Activated CD4-positive, alpha-beta T cell treated with anti-CD3 and anti-CD28 coated beads, Interleukin-2, amount 10 ng/mL, durations not matched to agents 24 days and 14 days (primary cell): ENCODE measurements around the gene CRABP2. TPM values are rescaled to one million over a fixed set of nuclear protein-coding genes. Genes with fewer than 3 reads are reported as not detected.

ENCODE experiments used
- DNase-seq: peaks from one replicate; pipeline ENCODE4 v3.0.0; 2022
- H3K27ac Mint-ChIP-seq: one replicate; pipeline ENCODE4 v1.8.0; 2022; ENCODE audit warnings: mild to moderate bottlenecking, mixed read lengths
- H3K27me3 Mint-ChIP-seq: one replicate; pipeline ENCODE4 v1.8.0; 2022; ENCODE audit warnings: mixed read lengths
- H3K36me3 Mint-ChIP-seq: one replicate; pipeline ENCODE4 v1.8.0; 2022; ENCODE audit warnings: low read depth, mild to moderate bottlenecking, mixed read lengths
- H3K4me1 Mint-ChIP-seq: one replicate; pipeline ENCODE4 v1.8.0; 2021; ENCODE audit warnings: mixed read lengths
- H3K4me3 Mint-ChIP-seq: one replicate; pipeline ENCODE4 v1.8.0; 2022; ENCODE audit warnings: mild to moderate bottlenecking, moderate library complexity, mixed read lengths
- H3K9me3 Mint-ChIP-seq: one replicate; pipeline ENCODE4 v1.8.0; 2021; ENCODE audit warnings: mixed read lengths
- intact Hi-C: fragments of 100-400 bp; cut with micrococcal nuclease; formaldehyde crosslinking; loops from one replicate; pipeline ENCODE4 v1.15.1; 2023
- total RNA-seq: library from RNA; stranded (reverse); gene quantifications from 2 replicates; pipeline ENCODE4 v1.2.3, GENCODE V29; 2022

Gene CRABP2
- total RNA-seq, 1 donor from 2014 or later, result 1.4 TPM

GRCh38 chr1:156684227-156684782, 21.1 kb downstream of the CRABP2 start:
- intact Hi-C loops, result no loop called here
- no peaks in the 10 kb centered on the region for H3K36me3 Mint-ChIP-seq
- peaks cover 51% of the 10 kb centered on the region for H3K27me3 Mint-ChIP-seq
- DNase-seq, result peak; percentile 81
- H3K27ac Mint-ChIP-seq, result peak overlapping the region; percentile 50
- H3K4me3 Mint-ChIP-seq, result peak overlapping the region; percentile 34
- peaks cover 19% of the 10 kb centered on the region for H3K4me1 Mint-ChIP-seq
- H3K9me3 Mint-ChIP-seq, result no peaks in the 10 kb centered on the region

DNA sequence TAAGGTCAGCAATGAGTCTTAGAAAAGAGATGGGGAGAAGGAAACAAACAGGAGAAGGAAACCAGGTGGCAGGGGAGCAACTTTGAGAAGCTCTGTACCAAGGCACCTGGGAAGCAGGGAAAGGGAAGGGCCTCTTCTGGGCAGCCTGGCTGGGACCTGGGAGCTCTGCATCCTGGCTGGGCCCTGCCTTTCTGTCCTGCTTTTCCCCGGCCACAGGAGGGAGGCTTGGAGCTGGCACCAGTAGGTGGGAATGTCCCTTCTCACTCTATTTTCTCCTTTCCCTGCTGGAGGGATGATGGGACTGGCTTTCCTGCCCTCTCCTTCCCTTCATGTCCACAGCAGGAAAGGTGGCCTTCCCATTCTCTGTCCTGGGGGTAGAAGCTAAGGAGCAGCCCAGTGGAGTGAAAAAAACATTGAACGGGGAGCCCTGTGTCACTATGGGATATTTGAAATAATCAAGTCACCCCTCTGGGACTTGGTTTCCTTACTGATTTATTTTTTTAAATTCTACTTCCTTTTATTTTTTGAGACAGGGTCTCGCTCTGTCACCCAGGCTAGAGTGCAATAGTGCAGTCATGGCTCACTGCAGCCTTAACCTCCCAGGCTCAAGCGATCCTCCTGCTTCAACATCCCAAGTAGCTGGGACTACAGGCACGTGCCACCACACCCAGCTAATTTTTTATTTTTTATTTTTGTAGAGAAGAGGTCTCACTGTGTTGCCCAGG, 23.1 kb downstream of the CRABP2 start:
- no peaks in the 10 kb centered on the region for H3K36me3 Mint-ChIP-seq
- no peak overlapping the region for H3K4me3 Mint-ChIP-seq
- peaks cover 29% of the 10 kb centered on the region for H3K4me1 Mint-ChIP-seq
- peaks cover 58% of the 10 kb centered on the region for H3K27me3 Mint-ChIP-seq
- DNase-seq, result no peak
- no peak overlapping the region for H3K27ac Mint-ChIP-seq
- intact Hi-C loops, result no loop called here
- H3K9me3 Mint-ChIP-seq, result no peaks in the 10 kb centered on the region

GRCh38 chr1:156681196-156681960, 24.0 kb downstream of the CRABP2 start:
- intact Hi-C loops, result no loop called here
- H3K27ac Mint-ChIP-seq, result no peak overlapping the region
- DNase-seq, result no peak
- H3K4me3 Mint-ChIP-seq, result no peak overlapping the region
- H3K4me1 Mint-ChIP-seq, result peaks cover 31% of the 10 kb centered on the region
- no peaks in the 10 kb centered on the region for H3K9me3 Mint-ChIP-seq
- peaks cover 59% of the 10 kb centered on the region for H3K27me3 Mint-ChIP-seq
- H3K36me3 Mint-ChIP-seq, result no peaks in the 10 kb centered on the region

GRCh38 chr1:156680056-156680455, 25.3 kb downstream of the CRABP2 start:
- DNase-seq, result no peak
- no peak overlapping the region for H3K27ac Mint-ChIP-seq
- H3K36me3 Mint-ChIP-seq, result no peaks in the 10 kb centered on the region
- no peaks in the 10 kb centered on the region for H3K9me3 Mint-ChIP-seq
- peaks cover 68% of the 10 kb centered on the region for H3K27me3 Mint-ChIP-seq
- H3K4me1 Mint-ChIP-seq, result peaks cover 31% of the 10 kb centered on the region
- intact Hi-C loops, result no loop called here
- no peak overlapping the region for H3K4me3 Mint-ChIP-seq

GRCh38 chr1:156677616-156678596, 27.5 kb downstream of the CRABP2 start:
- Mint-ChIP-seq H3K4me1 (peaks cover 13% of the 10 kb centered on the region), H3K27ac (peak overlapping the region; percentile 6), H3K9me3 (no peaks in the 10 kb centered on the region), H3K27me3 (peaks cover 80% of the 10 kb centered on the region), H3K4me3 (peak overlapping the region; percentile 31), H3K36me3 (no peaks in the 10 kb centered on the region)
- peak; percentile 76 for DNase-seq
- intact Hi-C loops, result loop anchor here (1.0 to 5.0 kb wide), 3 partner anchors 17 to 246 kb away; no protein-coding TSS in a partner anchor

- Mint-ChIP-seq H3K4me3 (peak within 1 kb of the TSS; percentile 34), H3K4me1 (peaks cover 13% of the 10 kb centered on the region), H3K9me3 (no peaks in the 10 kb centered on the region), H3K27me3 (peaks cover 84% of the 10 kb centered on the region), H3K27ac (peak within 1 kb of the TSS; percentile 6), H3K36me3 (no peaks in the 10 kb centered on the region)
- intact Hi-C loops, result loop anchor here (2.0 to 5.0 kb wide), 2 partner anchors 16 to 245 kb away; no protein-coding TSS in a partner anchor
- no peak for DNase-seq
These were observed 28.4 kb downstream of the CRABP2 start, which contains the start of gene NES for GRCh38 chr1:156676820-156677615. Gene NES, minus strand, starts transcription at chr1:156677407. Its CDS starts 143 bp downstream, at chr1:156677264.

- H3K9me3 Mint-ChIP-seq, result no peaks in the 10 kb centered on the region
- no peak overlapping the region for H3K4me3 Mint-ChIP-seq
- H3K4me1 Mint-ChIP-seq, result peaks cover 13% of the 10 kb centered on the region
- H3K36me3 Mint-ChIP-seq, result no peaks in the 10 kb centered on the region
- DNase-seq, result no peak
- intact Hi-C loops, result loop anchor here (2.0 to 5.0 kb wide), 2 partner anchors 15 to 244 kb away; no protein-coding TSS in a partner anchor
- peaks cover 84% of the 10 kb centered on the region for H3K27me3 Mint-ChIP-seq
- H3K27ac Mint-ChIP-seq, result no peak overlapping the region
These were observed 29.1 kb downstream of the CRABP2 start for GRCh38 chr1:156676114-156676819.

DNA sequence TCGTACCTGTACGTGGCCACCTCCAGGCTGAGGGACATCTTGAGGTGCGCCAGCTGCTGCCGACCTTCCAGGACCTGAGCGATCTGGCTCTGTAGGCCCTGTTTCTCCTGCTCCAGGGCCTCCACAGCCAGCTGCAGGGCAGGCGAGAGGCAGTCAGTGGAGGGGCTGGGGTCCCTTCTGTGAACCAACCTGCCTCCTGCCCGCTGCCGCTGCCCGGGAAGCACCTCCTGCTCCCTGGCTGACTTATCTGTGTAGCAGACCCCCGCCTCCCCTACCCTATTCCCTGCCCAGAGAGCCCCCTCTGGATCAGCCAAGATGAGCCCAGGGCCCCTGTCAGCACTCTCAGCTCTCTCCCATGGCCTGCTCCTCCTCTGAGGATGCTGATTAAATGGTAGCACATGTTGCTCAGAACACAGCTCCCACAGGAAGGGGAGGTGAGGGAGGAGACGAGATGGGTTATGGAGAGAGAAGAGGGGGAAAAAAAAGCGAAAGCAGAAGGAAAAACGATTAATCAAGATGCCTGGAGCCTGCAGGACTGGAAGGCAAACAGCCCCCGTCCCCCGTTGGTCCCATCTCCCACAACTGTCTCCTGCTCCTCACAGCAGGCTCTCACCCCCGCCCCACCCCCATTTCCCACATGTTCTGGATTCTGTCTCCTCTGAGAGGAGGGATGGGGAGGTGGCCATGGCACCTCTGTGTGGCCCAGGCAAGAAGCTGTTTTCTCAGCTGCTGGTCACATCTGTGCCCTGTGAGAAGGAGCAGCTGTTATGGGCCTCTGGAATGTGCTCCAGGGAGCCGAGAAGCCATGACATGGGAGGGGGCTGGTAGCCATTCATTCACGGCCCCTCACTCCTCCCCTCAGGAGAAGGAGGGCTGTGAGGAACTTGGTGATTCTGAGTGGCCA, 29.9 kb downstream of the CRABP2 start:
- Mint-ChIP-seq H3K27me3 (peaks cover 81% of the 10 kb centered on the region), H3K27ac (no peak overlapping the region), H3K36me3 (no peaks in the 10 kb centered on the region), H3K4me1 (peaks cover 13% of the 10 kb centered on the region), H3K4me3 (no peak overlapping the region), H3K9me3 (no peaks in the 10 kb centered on the region)
- no peak for DNase-seq
- intact Hi-C loops, result loop anchor here (2.0 to 5.0 kb wide), 2 partner anchors 15 to 243 kb away; no protein-coding TSS in a partner anchor

DNA sequence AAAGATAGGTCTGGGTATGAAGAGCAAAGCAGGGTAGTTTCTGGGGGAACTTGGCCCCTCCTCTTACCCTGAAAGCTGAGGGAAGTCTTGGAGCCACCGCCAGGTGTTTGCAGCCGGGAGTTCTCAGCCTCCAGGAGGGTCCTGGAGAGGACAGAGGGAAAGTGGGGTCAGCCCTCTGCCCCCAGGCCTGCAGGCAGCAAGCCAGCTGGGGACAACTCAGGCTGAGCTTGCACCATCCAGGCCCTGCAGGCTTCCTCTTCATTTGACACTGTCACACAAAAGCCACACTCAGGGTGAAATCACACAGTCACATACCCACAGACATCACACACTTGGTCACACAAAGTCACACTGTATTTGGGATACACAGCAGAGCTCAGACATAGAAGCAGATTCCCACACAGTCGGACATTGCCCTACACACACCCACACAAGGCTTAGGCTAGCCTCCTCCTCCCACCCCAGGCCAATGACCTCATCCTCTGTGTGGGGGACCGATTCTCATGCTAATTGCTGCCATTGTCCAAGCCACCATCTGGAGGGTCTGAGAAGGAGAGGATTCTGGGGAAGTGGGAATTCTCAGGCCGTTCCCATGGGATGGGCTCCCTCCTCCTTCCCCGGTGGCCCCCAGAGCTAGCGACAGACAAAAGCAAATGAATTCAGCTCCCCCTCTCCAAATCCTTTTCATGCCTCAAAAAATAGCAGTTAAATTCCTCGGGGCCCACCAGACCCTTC, 31.8 kb downstream of the CRABP2 start:
- no peak overlapping the region for H3K4me3 Mint-ChIP-seq
- H3K36me3 Mint-ChIP-seq, result no peaks in the 10 kb centered on the region
- peaks cover 65% of the 10 kb centered on the region for H3K27me3 Mint-ChIP-seq
- intact Hi-C loops, result no loop called here
- peaks cover 13% of the 10 kb centered on the region for H3K4me1 Mint-ChIP-seq
- no peak for DNase-seq
- no peaks in the 10 kb centered on the region for H3K9me3 Mint-ChIP-seq
- no peak overlapping the region for H3K27ac Mint-ChIP-seq

- no peak overlapping the region for H3K27ac Mint-ChIP-seq
- no peaks in the 10 kb centered on the region for H3K36me3 Mint-ChIP-seq
- H3K4me1 Mint-ChIP-seq, result no peaks in the 10 kb centered on the region
- intact Hi-C loops, result no loop called here
- H3K4me3 Mint-ChIP-seq, result no peak overlapping the region
- peaks cover 52% of the 10 kb centered on the region for H3K27me3 Mint-ChIP-seq
- no peaks in the 10 kb centered on the region for H3K9me3 Mint-ChIP-seq
- DNase-seq, result no peak
These were observed 33.6 kb downstream of the CRABP2 start for GRCh38 chr1:156671804-156672203.

GRCh38 chr1:156670791-156671190, 34.6 kb downstream of the CRABP2 start:
- H3K36me3 Mint-ChIP-seq, result no peaks in the 10 kb centered on the region
- peaks cover 54% of the 10 kb centered on the region for H3K27me3 Mint-ChIP-seq
- intact Hi-C loops, result no loop called here
- H3K9me3 Mint-ChIP-seq, result no peaks in the 10 kb centered on the region
- no peak for DNase-seq
- H3K4me3 Mint-ChIP-seq, result no peak overlapping the region
- peaks cover under 1% of the 10 kb centered on the region for H3K4me1 Mint-ChIP-seq
- no peak overlapping the region for H3K27ac Mint-ChIP-seq
